22Rv1 (cell line): ENCODE measurements around the gene RPGR.

Experiments used
- ZFX ChIP-seq: fragments of 450-650 bp; IDR thresholded peaks from 2 replicates; pipeline ENCODE4 v1.6.1; 2017; ENCODE audit warnings: antibody characterized with exemption, borderline replicate concordance
- TF ChIP-seq, protein P1 (sequence below): fragments of 450-650 bp; IDR thresholded peaks from 2 replicates; pipeline ENCODE4 v1.5.1; 2017; ENCODE audit warnings: mild to moderate bottlenecking

DNA sequence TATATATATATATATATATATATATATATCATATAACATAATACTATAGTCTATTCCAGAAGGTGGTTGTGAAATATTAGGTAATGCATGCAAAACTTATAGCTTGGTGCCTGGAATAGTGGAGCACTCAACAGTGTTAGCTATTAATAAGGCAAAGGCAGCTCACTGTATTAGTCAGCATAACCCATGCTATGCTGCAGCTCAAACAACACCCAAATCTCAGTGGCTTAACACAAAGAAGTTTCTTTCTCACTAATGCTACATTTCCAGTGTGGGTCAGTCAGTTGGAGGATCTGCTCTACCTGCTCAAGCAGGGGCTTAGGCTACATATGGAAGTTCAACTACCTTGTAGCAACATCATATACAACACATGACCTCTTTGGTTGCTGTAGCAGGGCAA, 5.2 kb upstream of the RPGR start:
- TF ChIP-seq, protein P1, sequence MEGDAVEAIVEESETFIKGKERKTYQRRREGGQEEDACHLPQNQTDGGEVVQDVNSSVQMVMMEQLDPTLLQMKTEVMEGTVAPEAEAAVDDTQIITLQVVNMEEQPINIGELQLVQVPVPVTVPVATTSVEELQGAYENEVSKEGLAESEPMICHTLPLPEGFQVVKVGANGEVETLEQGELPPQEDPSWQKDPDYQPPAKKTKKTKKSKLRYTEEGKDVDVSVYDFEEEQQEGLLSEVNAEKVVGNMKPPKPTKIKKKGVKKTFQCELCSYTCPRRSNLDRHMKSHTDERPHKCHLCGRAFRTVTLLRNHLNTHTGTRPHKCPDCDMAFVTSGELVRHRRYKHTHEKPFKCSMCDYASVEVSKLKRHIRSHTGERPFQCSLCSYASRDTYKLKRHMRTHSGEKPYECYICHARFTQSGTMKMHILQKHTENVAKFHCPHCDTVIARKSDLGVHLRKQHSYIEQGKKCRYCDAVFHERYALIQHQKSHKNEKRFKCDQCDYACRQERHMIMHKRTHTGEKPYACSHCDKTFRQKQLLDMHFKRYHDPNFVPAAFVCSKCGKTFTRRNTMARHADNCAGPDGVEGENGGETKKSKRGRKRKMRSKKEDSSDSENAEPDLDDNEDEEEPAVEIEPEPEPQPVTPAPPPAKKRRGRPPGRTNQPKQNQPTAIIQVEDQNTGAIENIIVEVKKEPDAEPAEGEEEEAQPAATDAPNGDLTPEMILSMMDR, result no peak
- no peak for TF ChIP-seq ZFX
